Suppressor macrophage (primary cell): Measurements from ENCODE around the gene SCNN1A.
A peak's percentile ranks its signal among the peaks of the same experiment; 100 is the strongest.

ENCODE experiments used
- DNase-seq, 4 experiments: peaks; one replicate each; pipeline ENCODE4 v3.0.0-alpha.2; 2020 to 2022

SCNN1A gene

GRCh38 chr12:6384499-6385436 lies 9.4 kb upstream of the SCNN1A start:
- no peak for DNase-seq

GRCh38 chr12:6383572-6384498 lies 8.5 kb upstream of the SCNN1A start, which contains the start of gene LTBR:
TSS of gene LTBR (plus strand) at chr12:6384162. CDS start at chr12:6384359, 197 bp downstream.
- peak; percentile 95 to 99 (median 98) for DNase-seq

- DNase-seq, result no peak
Measured at GRCh38 chr12:6382982-6383381, 7.6 kb upstream of the SCNN1A start.

DNA sequence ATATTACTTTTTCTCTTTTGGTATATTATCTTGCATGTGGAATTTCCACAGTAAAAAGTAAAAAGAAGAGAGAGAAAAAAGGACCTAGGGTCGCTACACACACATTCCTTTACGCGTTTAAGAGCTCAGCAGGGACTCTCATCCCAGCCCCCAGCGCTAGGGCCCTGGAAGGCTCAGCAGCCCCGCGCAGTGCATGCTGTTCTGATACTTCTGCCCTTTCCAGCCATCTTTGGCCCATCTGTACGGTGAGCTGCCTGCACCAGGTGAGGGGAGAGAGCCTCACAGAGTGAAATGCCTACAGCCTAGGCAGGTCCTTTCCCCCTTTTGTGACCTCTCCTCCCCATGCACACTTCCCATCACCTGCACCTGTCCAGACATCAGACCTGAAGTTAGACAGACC lies 7.0 kb upstream of the SCNN1A start:
- DNase-seq, result no peak

DNA sequence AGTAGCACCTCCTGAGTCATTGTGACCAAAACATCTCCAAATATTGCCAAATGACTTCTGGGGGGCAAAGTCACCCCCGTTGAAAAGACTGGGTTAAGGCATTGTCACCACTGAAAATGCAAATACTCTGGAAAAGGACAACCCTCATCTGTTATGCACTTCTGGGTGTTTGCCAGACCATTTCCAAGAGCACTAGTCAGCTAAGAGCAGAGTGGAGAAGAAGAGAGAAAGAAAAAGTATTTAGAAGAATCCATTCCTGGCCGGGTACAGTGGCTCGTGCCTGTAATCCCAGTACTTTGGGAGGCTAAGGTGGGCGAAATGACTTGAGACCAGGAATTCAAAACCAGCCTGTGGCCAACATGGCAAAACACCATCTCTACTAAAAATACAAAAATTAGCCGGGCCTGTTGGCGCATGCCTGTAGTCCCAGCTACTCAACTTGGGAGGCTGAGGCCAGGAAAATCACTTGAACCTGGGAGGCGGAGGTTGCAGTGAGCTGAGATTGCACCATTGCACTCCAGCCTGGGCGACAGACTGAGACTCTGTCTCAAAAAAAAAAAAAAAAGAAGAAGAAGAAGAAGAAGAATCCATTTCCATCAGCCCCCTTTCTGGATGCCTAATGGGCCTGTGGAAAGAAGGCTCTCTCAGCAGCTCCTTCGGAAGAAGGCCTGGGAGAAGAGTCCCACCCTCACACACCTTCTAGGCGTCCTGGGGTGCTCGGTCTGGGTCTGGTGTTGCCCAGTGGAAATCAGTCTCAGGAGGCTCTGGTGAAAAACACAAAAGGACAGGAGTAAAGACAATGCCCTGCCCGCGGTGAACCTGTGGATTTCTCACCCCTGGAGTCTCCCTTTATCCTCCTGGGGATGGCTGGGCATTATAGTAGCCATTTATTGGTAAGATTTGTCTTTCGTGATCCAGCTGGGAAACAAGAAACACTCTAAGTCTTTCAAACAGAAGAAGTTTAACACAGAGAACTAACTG lies 5.1 kb upstream of the SCNN1A start:
- DNase-seq, result no peak

- DNase-seq, result peak in 3 of 4 experiments; percentile 37 to 55 (median 42)
Measured at GRCh38 chr12:6378709-6379472, 3.5 kb upstream of the SCNN1A start.

GRCh38 chr12:6377667-6377994 lies 2.3 kb upstream of the SCNN1A start:
- no peak for DNase-seq

- DNase-seq, result peak in 1 of 4 experiments; percentile 36
Measured at GRCh38 chr12:6376870-6377666, 1.7 kb upstream of the SCNN1A start.

DNA sequence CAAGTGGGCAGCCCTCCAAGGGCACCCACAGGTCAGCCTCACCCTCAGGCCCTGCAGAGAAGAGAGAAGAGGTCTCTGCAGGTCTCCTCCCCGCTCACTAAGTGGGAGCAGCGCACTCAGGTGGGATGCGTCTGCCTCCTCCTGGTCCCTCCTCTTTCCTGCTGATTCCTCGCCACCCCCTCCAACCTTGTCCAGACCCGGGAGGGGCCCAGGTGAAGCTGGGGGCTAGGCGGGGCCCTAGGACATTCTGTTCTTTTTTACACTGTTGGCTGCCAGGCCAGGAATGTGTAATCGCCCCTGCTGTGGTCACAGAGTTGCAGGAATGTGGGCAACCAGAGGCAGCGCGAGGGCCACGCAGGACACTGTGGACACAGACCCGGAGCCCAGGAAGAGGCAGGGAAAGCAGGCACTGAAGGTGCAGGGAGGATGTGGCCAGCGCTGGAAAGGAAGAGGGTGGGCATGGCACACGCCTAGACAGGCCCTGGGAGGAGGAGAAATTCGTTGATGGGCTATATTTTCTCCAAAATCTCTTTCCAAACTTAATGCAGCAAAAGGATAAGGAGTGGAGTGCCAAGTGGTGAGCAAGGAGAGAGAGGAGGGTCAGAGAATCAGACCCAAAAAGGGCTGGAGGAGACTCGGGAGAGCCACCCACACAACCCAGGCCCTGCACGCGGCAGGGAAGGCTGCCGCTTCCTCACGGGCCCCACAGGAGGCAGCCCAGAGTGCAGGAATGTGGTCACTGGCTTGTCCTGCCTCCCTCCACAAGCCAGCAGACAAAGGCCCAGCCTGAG lies 911 bp upstream of the SCNN1A start:
- DNase-seq, result peak; percentile 39 to 82 (median 69)

DNA sequence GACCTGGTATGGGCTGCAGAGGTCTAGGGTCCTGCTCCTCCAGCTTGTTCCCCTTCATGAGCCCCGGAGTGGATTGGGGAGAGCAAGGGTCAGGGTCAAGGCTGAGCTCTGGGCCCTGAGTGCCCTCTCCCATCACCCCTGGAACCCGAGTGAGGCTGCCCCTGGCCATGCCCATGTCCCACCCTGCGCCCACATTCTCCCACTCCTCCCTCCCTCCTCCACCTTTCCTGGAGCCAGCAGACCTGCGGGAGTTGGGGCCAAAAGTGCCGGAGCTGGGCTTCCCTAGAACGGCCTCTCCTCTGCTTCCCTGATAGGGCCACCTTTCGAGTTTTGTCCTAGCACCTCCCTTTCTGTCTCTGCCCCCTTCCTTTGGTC lies 590 bp downstream of the SCNN1A start:
- no peak for DNase-seq

DNA sequence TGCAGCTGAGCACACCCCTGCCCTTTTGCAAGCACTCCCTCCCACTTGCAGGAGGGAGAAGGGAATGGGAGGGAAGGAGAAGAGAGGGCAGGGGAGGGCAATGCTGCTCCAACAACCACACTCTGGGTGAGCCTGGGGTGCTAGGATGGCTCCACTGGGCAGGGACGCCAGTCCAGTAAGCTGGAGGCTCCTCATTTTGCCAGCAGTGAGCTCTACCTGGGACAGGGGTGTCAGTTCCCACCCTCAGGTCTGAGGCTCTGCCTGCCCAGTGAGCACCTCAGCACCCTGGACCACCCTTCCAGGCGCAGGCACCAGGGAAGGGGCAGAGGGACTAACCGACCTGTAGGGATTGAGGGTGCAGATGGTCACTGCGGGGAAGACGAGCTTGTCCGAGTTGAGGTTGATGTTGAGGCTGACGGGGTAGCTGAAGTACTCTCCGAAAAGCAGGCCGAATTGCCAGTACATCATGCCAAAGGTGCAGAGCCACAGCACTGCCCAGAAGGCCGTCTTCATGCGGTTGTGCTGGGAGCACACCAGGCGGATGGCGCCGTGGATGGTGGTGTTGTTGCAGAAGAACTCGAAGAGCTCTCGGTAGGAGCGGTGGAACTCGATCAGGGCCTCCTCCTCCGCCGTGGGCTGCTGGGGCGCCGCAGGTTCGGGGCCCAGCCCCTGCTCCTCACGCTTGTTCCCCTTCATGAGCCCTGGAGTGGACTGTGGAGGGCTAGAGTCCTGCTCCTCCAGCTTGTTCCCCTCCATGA lies 1.2 kb downstream of the SCNN1A start:
- no peak for DNase-seq

- no peak for DNase-seq
Measured at GRCh38 chr12:6373022-6373787, 2.2 kb downstream of the SCNN1A start.

DNA sequence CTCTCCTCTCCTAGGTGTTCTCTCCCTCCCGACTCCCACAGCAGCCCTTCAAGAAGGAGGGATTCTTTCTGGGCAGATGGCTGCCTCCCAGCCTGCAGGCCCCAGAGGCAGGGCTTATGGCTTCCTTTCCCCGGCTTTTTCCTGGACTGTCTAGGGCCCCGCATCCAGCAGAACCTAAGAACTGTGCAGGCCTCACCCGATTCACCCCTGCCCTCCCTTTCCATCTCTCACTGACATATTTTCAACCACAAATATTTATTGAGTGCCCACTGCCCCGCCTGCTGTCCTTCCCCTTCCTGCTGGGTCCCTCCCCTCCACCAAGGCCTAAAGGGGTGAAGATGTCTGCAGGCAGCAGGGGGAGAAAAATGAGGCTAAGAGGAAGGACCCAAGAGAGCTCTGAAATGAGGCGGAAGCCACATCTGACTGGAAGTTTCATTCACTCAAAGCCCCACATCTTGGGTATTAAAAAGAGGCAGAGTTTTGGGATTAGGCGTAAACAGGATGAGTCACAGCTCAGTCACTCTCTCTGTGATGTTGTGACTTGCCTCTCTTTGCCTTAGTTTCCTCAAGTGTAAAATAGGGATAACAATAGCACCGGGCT lies 2.9 kb downstream of the SCNN1A start:
- DNase-seq, result peak; percentile 42 to 70 (median 58)

DNA sequence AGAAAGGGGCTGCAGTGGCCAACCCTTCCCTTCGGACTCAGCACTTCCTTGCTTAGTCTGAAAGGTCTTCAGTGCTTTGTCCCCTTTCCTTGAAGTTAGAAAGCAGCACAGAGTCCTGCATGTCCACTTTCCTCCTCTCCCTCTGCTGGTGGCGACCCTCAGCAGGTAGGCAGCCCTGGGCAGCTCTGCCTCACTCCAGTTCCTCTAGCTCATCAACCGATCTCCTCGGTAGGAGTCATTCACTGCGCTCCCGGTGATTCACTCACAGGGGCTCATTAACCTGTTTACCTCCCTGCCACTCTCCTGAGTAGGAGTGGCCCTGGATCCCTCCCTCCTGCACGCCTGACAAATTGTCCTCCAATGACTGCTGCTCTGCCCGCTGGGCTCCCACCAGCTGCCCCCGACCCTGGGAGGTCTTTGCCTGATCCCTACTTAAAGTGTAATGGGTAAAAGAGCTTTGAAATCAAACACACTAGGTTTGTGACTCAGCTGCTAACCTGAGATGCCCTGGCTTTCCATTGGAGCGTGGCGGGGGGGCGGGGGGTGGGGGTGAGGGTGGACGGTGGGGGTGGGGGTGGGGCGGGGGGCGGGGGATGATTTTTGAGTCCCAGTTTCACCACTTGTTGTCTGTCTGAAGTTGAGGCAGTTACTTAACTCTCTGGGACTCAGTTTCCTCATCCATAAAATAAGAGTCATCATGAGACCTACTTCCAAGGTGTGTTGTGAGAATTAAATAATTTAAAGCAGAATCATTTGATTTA lies 4.2 kb downstream of the SCNN1A start:
- no peak for DNase-seq

DNA sequence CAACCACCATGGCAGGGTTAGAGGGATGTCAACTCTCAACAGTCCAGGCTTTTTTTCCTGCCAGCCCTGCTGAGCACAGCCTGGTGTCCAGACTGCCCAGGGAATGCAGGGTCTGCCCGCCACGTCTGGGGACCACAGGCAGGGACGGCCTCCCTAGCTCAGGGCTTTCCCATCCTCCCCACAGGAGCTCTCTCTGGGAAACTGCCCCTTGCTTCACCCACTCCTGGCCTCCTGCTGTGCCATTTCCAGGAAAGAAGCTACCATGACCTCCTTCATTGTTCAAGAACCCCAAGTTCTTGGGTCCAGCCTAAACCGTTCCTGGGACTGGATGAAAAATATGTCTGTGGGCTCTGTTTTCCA lies 4.8 kb downstream of the SCNN1A start:
- no peak for DNase-seq

DNA sequence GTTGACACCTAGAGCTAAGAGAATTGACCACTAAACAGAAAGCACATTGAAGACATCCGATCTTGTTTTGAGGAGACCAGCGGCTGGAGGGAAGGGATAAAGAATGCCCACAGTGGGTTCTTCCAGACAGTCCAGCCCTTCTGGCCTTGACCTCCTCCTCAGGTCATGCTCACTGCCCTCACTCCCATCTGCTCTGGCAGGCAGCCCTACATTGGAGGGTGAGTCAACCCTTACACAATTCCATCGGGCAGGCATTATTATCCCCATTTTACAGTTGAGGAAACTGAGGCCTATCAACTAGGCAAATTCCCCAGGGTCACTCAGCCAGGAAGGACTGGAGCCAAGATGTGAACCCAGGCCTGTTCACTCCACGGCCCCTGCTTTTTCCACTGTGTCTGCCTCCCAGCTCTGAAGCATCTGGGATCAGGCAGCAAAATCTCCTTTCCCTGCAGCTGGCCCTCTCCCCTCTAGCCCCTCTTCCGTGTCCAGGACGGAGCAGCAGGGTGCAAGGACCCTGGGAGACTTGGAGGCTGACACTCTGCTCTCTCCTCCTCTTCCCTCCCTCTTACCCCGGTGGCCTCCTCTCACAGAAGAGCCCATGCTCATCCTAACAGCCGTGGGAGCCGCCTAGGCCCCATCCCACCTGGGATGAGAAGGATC lies 5.3 kb downstream of the SCNN1A start:
- DNase-seq, result no peak
